Panc1 (cell line): Measurements from ENCODE around the gene HNF1A. TPM values are rescaled to one million over a fixed set of nuclear protein-coding genes. Genes with fewer than 3 reads are reported as not detected.

Experiments used
- ATAC-seq: fragments of 200-7000 bp; cut with Tn5 transposase; 2 replicates; pipeline ENCODE4 v1.9.1; 2020; ENCODE audit warnings: mild to moderate bottlenecking, moderate library complexity
- BruUV-seq: library from RNA; stranded (reverse); fragments of 400-500 nt; replicated peaks from 2 replicates; lab custom pipeline; 2021; lab: Mats Ljungman, UMichigan
- CTCF ChIA-PET: fragments of 300-600 bp; sonication (Branson Sonifier 250); formaldehyde crosslinking; loops from one replicate; lab custom pipeline; 2022; ENCODE audit warnings: antibody characterized with exemption; lab: Charles Lee
- POLR2A ChIA-PET: fragments of 300-600 bp; sonication (Branson Sonifier 250); formaldehyde crosslinking; loops from one replicate; lab custom pipeline; 2022; ENCODE audit warnings: antibody characterized with exemption; lab: Charles Lee
- DNase-seq: peaks from one replicate; pipeline ENCODE4 v3.0.0-alpha.2; 2010; ENCODE audit warnings: low read depth, low spot score
- H3K27ac ChIP-seq: 2 replicates; pipeline ENCODE4 v1.5.1; 2011; ENCODE audit warnings: mild to moderate bottlenecking, low read length, inconsistent platforms
- H3K27me3 ChIP-seq: fragments of 200-500 bp; sonication (Bioruptor generic); 2 replicates; pipeline ENCODE4 v1.6.0; 2014; ENCODE audit warnings: low read length, inconsistent platforms; ENCODE audit not compliant: control insufficient read depth, insufficient read depth
- H3K36me3 ChIP-seq: fragments of 200-500 bp; sonication (Bioruptor generic); 2 replicates; pipeline ENCODE4 v1.5.1; 2014; ENCODE audit warnings: inconsistent platforms, mild to moderate bottlenecking, low read length, moderate library complexity; ENCODE audit not compliant: control insufficient read depth, insufficient read depth
- H3K4me1 ChIP-seq: 2 replicates; pipeline ENCODE4 v1.5.1; 2011; ENCODE audit warnings: inconsistent platforms, mild to moderate bottlenecking, low read length, moderate library complexity; ENCODE audit not compliant: control insufficient read depth, insufficient read depth
- H3K4me3 ChIP-seq, 2 experiments: 2 replicates each; pipeline ENCODE4 v1.5.1; 2011 to 2012; ENCODE audit warnings: low read depth in 2 of 2, low read length in 2 of 2, mild to moderate bottlenecking in 2 of 2, inconsistent platforms in 1 of 2, moderate library complexity in 1 of 2
- H3K9me3 ChIP-seq: fragments of 200-500 bp; sonication (Bioruptor generic); 2 replicates; pipeline ENCODE4 v1.5.1; 2014; ENCODE audit warnings: low read depth, mild to moderate bottlenecking, inconsistent platforms, low read length, moderate library complexity; ENCODE audit not compliant: control insufficient read depth, insufficient read depth
- CTCF ChIP-seq: fragments of 450-650 bp; IDR thresholded peaks from 2 replicates; pipeline ENCODE4 v1.5.1; 2017; ENCODE audit warnings: mild to moderate bottlenecking
- POLR2AphosphoS5 ChIP-seq: IDR thresholded peaks from 2 replicates; pipeline ENCODE4 v1.6.1; 2012; ENCODE audit warnings: mild to moderate bottlenecking, low read depth, low read length, moderate library complexity
- REST ChIP-seq, 2 experiments: IDR thresholded peaks; 2 replicates each; pipeline ENCODE4 v1.6.1; 2011 to 2012; ENCODE audit warnings: low read depth in 2 of 2, control low read depth in 1 of 2, low read length in 1 of 2, mild to moderate bottlenecking in 1 of 2, moderate library complexity in 1 of 2; ENCODE audit not compliant: insufficient read depth in 1 of 2
- SIN3A ChIP-seq: IDR thresholded peaks from 2 replicates; pipeline ENCODE4 v1.6.1; 2012; ENCODE audit warnings: low read depth, mild to moderate bottlenecking, low read length, moderate library complexity, borderline replicate concordance; ENCODE audit not compliant: insufficient read depth
- TCF7L2 ChIP-seq: IDR thresholded peaks from 2 replicates; pipeline ENCODE4 v1.6.1; 2011; ENCODE audit warnings: mild to moderate bottlenecking, low read depth, low read length, inconsistent platforms
- in situ Hi-C: cut with HindIII; loops from 2 replicates; pipeline ENCODE4 v1.10.0; 2016; ENCODE audit warnings: low sequenced_read_pairs, low pct_unique_long_range_greater_than_20kb
- intact Hi-C: fragments of 100-400 bp; cut with micrococcal nuclease; formaldehyde crosslinking; loops from one replicate; pipeline ENCODE4 v1.10.0; 2022; ENCODE audit not compliant: unreplicated experiment
- total RNA-seq: library from RNA; stranded (reverse); gene quantifications from one replicate; pipeline ENCODE4 v1.2.1, GENCODE V29; 2021; ENCODE audit not compliant: unreplicated experiment

HNF1A gene
- total RNA-seq, 1 experiment from 2014 or later, result 0.26 TPM

GRCh38 chr12:121001841-121002483 is 23.6 kb downstream of the HNF1A start:
- Histone ChIP-seq H3K36me3 (no peaks in the 10 kb centered on the region), H3K4me1 (no peaks in the 10 kb centered on the region), H3K9me3 (no peaks in the 10 kb centered on the region), H3K4me3 (no peak overlapping the region), H3K27me3 (no peaks in the 10 kb centered on the region), H3K27ac (no peak overlapping the region)
- POLR2A ChIA-PET, result no interaction called here
- intact Hi-C loops, result no loop called here
- in situ Hi-C loops, result no loop called here
- no TSS peak for BruUV-seq
- TF ChIP-seq POLR2AphosphoS5, result no peak
- no peak for TF ChIP-seq TCF7L2
- no peak for TF ChIP-seq REST (IDR thresholded peaks at IDR 0.05; ENCODE audit: insufficient read depth in 1 of 2, low read depth in 2 of 2, low read length in 1 of 2)
- TF ChIP-seq CTCF, result no peak
- no peak for TF ChIP-seq SIN3A
- CTCF ChIA-PET, result interaction anchor here (0.7 kb wide), 1 partner anchor 21 kb away, joined by 4 read pairs; no protein-coding TSS in a partner anchor
- DNase-seq (no peak), ATAC-seq (no peak)

- Histone ChIP-seq H3K9me3 (no peaks in the 10 kb centered on the region), H3K36me3 (no peaks in the 10 kb centered on the region), H3K27me3 (no peaks in the 10 kb centered on the region), H3K4me3 (no peak overlapping the region), H3K27ac (no peak overlapping the region), H3K4me1 (no peaks in the 10 kb centered on the region)
- CTCF ChIA-PET, result no interaction called here
- POLR2A ChIA-PET, result no interaction called here
- DNase-seq, result no peak
- ATAC-seq, result no peak
- intact Hi-C loops, result no loop called here
- TF ChIP-seq TCF7L2, result no peak
- no peak; the same call in 1 of the 2 replicates for TF ChIP-seq CTCF
- TF ChIP-seq REST (IDR thresholded peaks at IDR 0.05; ENCODE audit: insufficient read depth in 1 of 2, low read depth in 2 of 2, low read length in 1 of 2), result no peak
- TF ChIP-seq SIN3A, result no peak
- no peak for TF ChIP-seq POLR2AphosphoS5
- in situ Hi-C loops, result no loop called here
- BruUV-seq, result no TSS peak
Observed at GRCh38 chr12:121003650-121004049, 25.3 kb downstream of the HNF1A start.
